SH-SY5Y (cell line): Measurements from ENCODE around the gene TSNAXIP1.

Experiments
- GATA2 ChIP-seq: IDR thresholded peaks from 2 replicates; pipeline ENCODE4 v1.6.1; 2011; ENCODE audit warnings: mild to moderate bottlenecking, low read depth, low read length
- GATA3 ChIP-seq: IDR thresholded peaks from 2 replicates; pipeline ENCODE4 v1.6.1; 2011; ENCODE audit warnings: low read depth, mild to moderate bottlenecking, low read length, moderate library complexity

- no peak for TF ChIP-seq GATA2
- TF ChIP-seq GATA3, result no peak
Measured at GRCh38 chr16:67775273-67775672, 31.4 kb upstream of the TSNAXIP1 start.
